WERI-Rb-1 (cell line): ENCODE results near the gene USP7.

Experiments used
- DNase-seq: peaks from one replicate; pipeline ENCODE4 v3.0.0-alpha.2; 2020
- H3K27ac ChIP-seq: fragments of 250-450 bp; sonication (Bioruptor Pico); 2 replicates; pipeline ENCODE4 v1.5.1; 2020; ENCODE audit warnings: mild to moderate bottlenecking, moderate library complexity
- H3K27me3 ChIP-seq: fragments of 250-450 bp; sonication (Bioruptor Pico); 2 replicates; pipeline ENCODE4 v1.5.1; 2021; ENCODE audit warnings: mild to moderate bottlenecking, low read depth, moderate library complexity; ENCODE audit not compliant: insufficient read depth, severe bottlenecking
- H3K36me3 ChIP-seq: fragments of 250-450 bp; sonication (Bioruptor Pico); 2 replicates; pipeline ENCODE4 v1.5.1; 2020; ENCODE audit warnings: mild to moderate bottlenecking, moderate library complexity
- H3K4me3 ChIP-seq: 2 replicates; pipeline ENCODE4 v1.5.1; 2011; ENCODE audit warnings: low read depth, mild to moderate bottlenecking, control low read depth, low read length
- H3K9me3 ChIP-seq: fragments of 250-450 bp; sonication (Bioruptor Pico); 2 replicates; pipeline ENCODE4 v1.5.1; 2021; ENCODE audit warnings: mild to moderate bottlenecking, moderate library complexity; ENCODE audit not compliant: severe bottlenecking
- TF ChIP-seq, protein P1 (sequence below): IDR thresholded peaks from 2 replicates; pipeline ENCODE4 v1.5.1; 2011; ENCODE audit warnings: low read depth, mild to moderate bottlenecking, control low read depth, inconsistent platforms, low read length

The USP7 gene

DNA sequence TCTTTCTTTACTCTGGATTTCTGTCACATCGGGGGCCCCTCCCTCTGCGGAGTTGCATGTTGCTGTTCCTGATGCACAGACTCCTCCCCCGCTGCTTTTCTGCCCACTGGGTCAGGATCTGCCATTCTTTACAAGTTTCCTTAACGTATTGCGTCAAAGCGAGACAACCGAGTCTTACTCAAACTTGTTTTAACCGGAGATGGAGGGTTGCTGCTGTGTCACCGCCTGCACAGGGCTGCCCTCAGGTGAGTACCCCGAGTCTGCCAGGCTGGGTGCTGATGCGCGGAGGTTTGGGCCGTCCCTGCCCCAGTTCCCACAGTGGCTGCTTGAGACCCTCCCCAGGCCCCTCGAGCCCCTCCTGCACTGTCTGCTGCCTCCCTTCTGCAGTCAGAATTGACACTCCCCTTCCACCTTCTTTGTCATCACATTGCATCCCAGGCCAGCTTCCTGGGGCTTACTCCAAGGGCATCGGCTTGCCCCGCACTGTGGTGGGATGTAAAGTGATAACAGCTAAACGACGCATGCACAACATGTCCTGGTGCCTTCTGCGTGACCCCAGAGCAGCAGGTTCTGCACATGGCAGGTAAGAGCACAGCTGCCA is 114.2 kb downstream of the USP7 start:
- Histone ChIP-seq H3K9me3 (no peaks in the 10 kb centered on the region), H3K36me3 (peaks cover 44% of the 10 kb centered on the region), H3K4me3 (no peak overlapping the region), H3K27me3 (no peaks in the 10 kb centered on the region), H3K27ac (no peak overlapping the region)
- DNase-seq = no peak
- TF ChIP-seq, protein P1, sequence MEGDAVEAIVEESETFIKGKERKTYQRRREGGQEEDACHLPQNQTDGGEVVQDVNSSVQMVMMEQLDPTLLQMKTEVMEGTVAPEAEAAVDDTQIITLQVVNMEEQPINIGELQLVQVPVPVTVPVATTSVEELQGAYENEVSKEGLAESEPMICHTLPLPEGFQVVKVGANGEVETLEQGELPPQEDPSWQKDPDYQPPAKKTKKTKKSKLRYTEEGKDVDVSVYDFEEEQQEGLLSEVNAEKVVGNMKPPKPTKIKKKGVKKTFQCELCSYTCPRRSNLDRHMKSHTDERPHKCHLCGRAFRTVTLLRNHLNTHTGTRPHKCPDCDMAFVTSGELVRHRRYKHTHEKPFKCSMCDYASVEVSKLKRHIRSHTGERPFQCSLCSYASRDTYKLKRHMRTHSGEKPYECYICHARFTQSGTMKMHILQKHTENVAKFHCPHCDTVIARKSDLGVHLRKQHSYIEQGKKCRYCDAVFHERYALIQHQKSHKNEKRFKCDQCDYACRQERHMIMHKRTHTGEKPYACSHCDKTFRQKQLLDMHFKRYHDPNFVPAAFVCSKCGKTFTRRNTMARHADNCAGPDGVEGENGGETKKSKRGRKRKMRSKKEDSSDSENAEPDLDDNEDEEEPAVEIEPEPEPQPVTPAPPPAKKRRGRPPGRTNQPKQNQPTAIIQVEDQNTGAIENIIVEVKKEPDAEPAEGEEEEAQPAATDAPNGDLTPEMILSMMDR = no peak

DNA sequence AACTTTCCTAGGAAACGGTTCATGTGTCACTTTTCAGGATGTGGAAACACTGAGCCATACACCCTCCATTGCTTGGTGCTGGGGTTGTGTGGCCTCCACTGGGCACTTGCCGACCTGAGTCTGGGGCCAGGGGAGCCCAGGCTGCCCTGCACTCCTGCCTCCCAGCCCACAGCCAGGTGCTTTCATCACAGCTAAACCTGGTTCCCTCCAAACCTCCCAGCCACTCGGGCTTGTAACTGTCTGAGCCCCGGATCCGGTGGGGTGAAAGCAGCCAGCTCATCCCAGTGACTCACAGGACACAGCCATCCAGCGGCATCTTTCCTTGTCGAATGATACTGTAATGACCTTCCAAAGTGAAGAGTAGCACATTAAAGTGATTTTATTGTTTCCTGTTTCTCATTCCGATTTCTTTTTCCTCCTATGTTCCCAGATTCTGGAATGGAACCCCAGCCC is 114.7 kb downstream of the USP7 start:
- TF ChIP-seq, protein P1 = no peak
- no peak overlapping the region for H3K27ac ChIP-seq
- H3K27me3 ChIP-seq = no peaks in the 10 kb centered on the region
- H3K9me3 ChIP-seq = no peaks in the 10 kb centered on the region
- H3K36me3 ChIP-seq = peaks cover 41% of the 10 kb centered on the region
- DNase-seq = no peak
- H3K4me3 ChIP-seq = no peak overlapping the region

- Histone ChIP-seq H3K4me3 (no peak overlapping the region), H3K27ac (no peak overlapping the region), H3K9me3 (no peaks in the 10 kb centered on the region), H3K36me3 (peaks cover 37% of the 10 kb centered on the region), H3K27me3 (no peaks in the 10 kb centered on the region)
- DNase-seq = no peak
- TF ChIP-seq, protein P1 = no peak
These were observed 115.3 kb downstream of the USP7 start for GRCh38 chr16:8848231-8848938.

GRCh38 chr16:8847623-8848022 is 116.1 kb downstream of the USP7 start:
- peaks cover 31% of the 10 kb centered on the region for H3K36me3 ChIP-seq
- H3K9me3 ChIP-seq = no peaks in the 10 kb centered on the region
- TF ChIP-seq, protein P1 = no peak
- DNase-seq = no peak
- no peak overlapping the region for H3K27ac ChIP-seq
- no peak overlapping the region for H3K4me3 ChIP-seq
- no peaks in the 10 kb centered on the region for H3K27me3 ChIP-seq

GRCh38 chr16:8847145-8847544 is 116.6 kb downstream of the USP7 start:
- H3K9me3 ChIP-seq = no peaks in the 10 kb centered on the region
- no peaks in the 10 kb centered on the region for H3K27me3 ChIP-seq
- no peak overlapping the region for H3K4me3 ChIP-seq
- TF ChIP-seq, protein P1 = no peak
- no peak overlapping the region for H3K27ac ChIP-seq
- DNase-seq = no peak
- peaks cover 26% of the 10 kb centered on the region for H3K36me3 ChIP-seq
